Measurements from ENCODE around the gene PANK3.

Gene PANK3

GRCh38 chr5:168604436-168604835, 25.3 kb upstream of the PANK3 start:
- DNase-seq (ENCODE audit: low spot score), result no peak
- TF ChIP-seq CTCF (IDR thresholded peaks at IDR 0.05; ENCODE audit: extremely low read depth, missing control alignments), result no peak

DNA sequence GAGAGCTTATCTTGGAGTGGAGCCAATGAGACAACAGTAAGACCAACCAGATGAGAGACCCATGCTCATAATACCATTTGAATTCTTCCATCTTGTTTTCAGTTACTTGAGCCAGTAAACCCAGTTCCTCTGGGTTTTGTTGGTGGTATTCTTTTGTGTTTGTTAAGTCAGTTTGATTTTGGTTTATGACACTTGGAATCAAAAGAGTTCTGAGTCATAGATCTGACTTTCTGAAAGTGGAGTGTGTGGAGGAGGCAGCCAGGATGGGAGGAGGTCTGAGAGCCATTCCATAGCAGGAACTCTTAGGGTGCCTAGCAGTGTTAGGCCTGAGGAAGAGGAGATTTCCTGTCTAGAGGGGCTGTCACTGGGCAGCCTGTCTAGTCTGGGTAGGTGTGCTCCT, 24.6 kb upstream of the PANK3 start:
- no peak for TF ChIP-seq CTCF (IDR thresholded peaks at IDR 0.05; ENCODE audit: extremely low read depth, missing control alignments)
- DNase-seq (ENCODE audit: low spot score), result no peak

DNA sequence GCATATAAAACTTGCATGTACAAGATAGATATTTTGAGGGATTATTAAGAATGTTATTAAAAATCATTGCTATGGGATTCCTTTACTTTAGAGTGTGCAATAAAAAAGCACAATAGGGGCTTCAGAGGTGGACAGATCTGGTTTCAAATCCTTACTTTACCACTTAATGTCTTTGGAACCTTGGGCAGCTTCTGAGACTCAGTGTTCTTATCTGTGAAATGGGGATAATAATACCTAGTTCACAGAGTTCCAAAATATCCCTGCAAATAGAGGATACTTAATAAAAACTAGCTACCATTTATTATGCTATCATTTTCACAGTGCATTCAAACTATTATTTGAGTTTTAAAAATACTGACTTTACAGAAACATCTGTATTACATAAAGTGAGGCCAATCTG, 23.3 kb upstream of the PANK3 start:
- no peak for DNase-seq (ENCODE audit: low spot score)
- TF ChIP-seq CTCF (IDR thresholded peaks at IDR 0.05; ENCODE audit: extremely low read depth, missing control alignments), result no peak

GRCh38 chr5:168601972-168602371, 22.8 kb upstream of the PANK3 start:
- no peak for DNase-seq (ENCODE audit: low spot score)
- no peak for TF ChIP-seq CTCF (IDR thresholded peaks at IDR 0.05; ENCODE audit: extremely low read depth, missing control alignments)

- no peak for DNase-seq (ENCODE audit: low spot score)
- TF ChIP-seq CTCF (IDR thresholded peaks at IDR 0.05; ENCODE audit: extremely low read depth, missing control alignments), result no peak
These were observed 21.2 kb upstream of the PANK3 start for GRCh38 chr5:168600409-168600808.

GRCh38 chr5:168599826-168600225, 20.7 kb upstream of the PANK3 start:
- no peak for TF ChIP-seq CTCF (IDR thresholded peaks at IDR 0.05; ENCODE audit: extremely low read depth, missing control alignments)
- no peak for DNase-seq (ENCODE audit: low spot score)

GRCh38 chr5:168598639-168599038, 19.5 kb upstream of the PANK3 start:
- TF ChIP-seq CTCF (IDR thresholded peaks at IDR 0.05; ENCODE audit: extremely low read depth, missing control alignments), result no peak
- no peak for DNase-seq (ENCODE audit: low spot score)

Data from GM20000 (cell line).